IMR-90 (cell line): ENCODE data around the gene SAMD4B. TPM values are rescaled to one million over a fixed set of nuclear protein-coding genes. Genes with fewer than 3 reads are reported as not detected.

ENCODE experiments used
- ATAC-seq: fragments of 200-7000 bp; cut with Tn5 transposase; 2 replicates; pipeline ENCODE4 v1.9.1; 2020; ENCODE audit warnings: low read depth, mild to moderate bottlenecking, moderate library complexity
- BruUV-seq: library from RNA; stranded (reverse); fragments of 400-500 nt; replicated peaks from 2 replicates; lab custom pipeline; 2021; lab: Mats Ljungman, UMichigan
- CTCF ChIA-PET: fragments of 300-600 bp; formaldehyde crosslinking; extraction: SDS; loops from one replicate; lab custom pipeline; 2021; ENCODE audit warnings: antibody characterized with exemption; lab: Yijun Ruan, JAX
- POLR2A ChIA-PET: fragments of 300-600 bp; sonication (Branson Sonifier 250); formaldehyde crosslinking; loops from one replicate; lab custom pipeline; 2022; ENCODE audit warnings: antibody characterized with exemption; ENCODE audit not compliant: unreplicated experiment; lab: Charles Lee
- DNase-seq: peaks from one replicate; pipeline ENCODE4 v3.0.0; 2013
- H2AFZ ChIP-seq: replicated peaks from 2 replicates; pipeline ENCODE3; 2013; ENCODE audit warnings: low read length, mild to moderate bottlenecking; ENCODE audit not compliant: poor library complexity
- H2AK5ac ChIP-seq: 2 replicates; pipeline ENCODE4 v1.6.1; 2013; ENCODE audit warnings: low read depth, low read length, inconsistent platforms
- H2AK9ac ChIP-seq: replicated peaks from 2 replicates; pipeline ENCODE3; 2013; ENCODE audit warnings: mild to moderate bottlenecking, low read depth, low read length, moderate library complexity; ENCODE audit not compliant: poor library complexity
- H2BK120ac ChIP-seq: 2 replicates; pipeline ENCODE4 v1.6.1; 2013; ENCODE audit warnings: low read depth, low read length, inconsistent platforms
- H2BK15ac ChIP-seq: 3 replicates; pipeline ENCODE4 v1.6.1; 2013; ENCODE audit warnings: low read depth, low read length, inconsistent platforms
- H2BK20ac ChIP-seq: 2 replicates; pipeline ENCODE4 v1.6.1; 2013; ENCODE audit warnings: low read depth, mild to moderate bottlenecking, inconsistent platforms, low read length, moderate library complexity
- H2BK5ac ChIP-seq: 2 replicates; pipeline ENCODE4 v1.6.1; 2013; ENCODE audit warnings: mild to moderate bottlenecking, low read depth, low read length, inconsistent platforms; ENCODE audit not compliant: poor library complexity, severe bottlenecking
- H3K14ac ChIP-seq: replicated peaks from 2 replicates; pipeline ENCODE4 v1.6.1; 2013; ENCODE audit warnings: low read depth, low read length, inconsistent platforms
- H3K18ac ChIP-seq: 2 replicates; pipeline ENCODE4 v1.6.1; 2013; ENCODE audit warnings: low read depth, low read length, control low read depth
- H3K23ac ChIP-seq: 2 replicates; pipeline ENCODE4 v1.6.1; 2013; ENCODE audit warnings: low read depth, low read length, inconsistent platforms
- H3K27ac ChIP-seq: 2 replicates; pipeline ENCODE4 v1.5.1; 2013; ENCODE audit warnings: mild to moderate bottlenecking, control low read depth, low read length; ENCODE audit not compliant: insufficient read depth
- H3K27me3 ChIP-seq: 2 replicates; pipeline ENCODE4 v1.6.1; 2013; ENCODE audit warnings: low read length; ENCODE audit not compliant: control insufficient read depth, insufficient read depth
- H3K36me3 ChIP-seq: 2 replicates; pipeline ENCODE4 v1.6.1; 2013; ENCODE audit warnings: low read length, mixed read lengths; ENCODE audit not compliant: control insufficient read depth, insufficient read depth
- H3K4ac ChIP-seq: 2 replicates; pipeline ENCODE4 v1.6.1; 2013; ENCODE audit warnings: low read depth, low read length, inconsistent platforms
- H3K4me1 ChIP-seq: 2 replicates; pipeline ENCODE4 v1.6.1; 2013; ENCODE audit warnings: low read length, mixed read lengths; ENCODE audit not compliant: control insufficient read depth, insufficient read depth
- H3K4me2 ChIP-seq: 2 replicates; pipeline ENCODE4 v1.6.1; 2013; ENCODE audit warnings: low read depth, mild to moderate bottlenecking, control low read depth, low read length, moderate library complexity
- H3K4me3 ChIP-seq: 2 replicates; pipeline ENCODE4 v1.5.1; 2013; ENCODE audit warnings: low read depth, mild to moderate bottlenecking, control low read depth, low read length, moderate library complexity; ENCODE audit not compliant: insufficient read depth
- H3K56ac ChIP-seq: 2 replicates; pipeline ENCODE4 v1.6.1; 2013; ENCODE audit warnings: low read length, inconsistent platforms; ENCODE audit not compliant: insufficient read depth; ENCODE audit errors: extremely low read depth
- H3K79me1 ChIP-seq, 2 experiments: 2 replicates each; pipeline ENCODE4 v1.6.1; 2013; ENCODE audit warnings: low read length in 2 of 2, inconsistent platforms in 1 of 2, low read depth in 1 of 2
- H3K9ac ChIP-seq: 2 replicates; pipeline ENCODE4 v1.6.1; 2013; ENCODE audit warnings: low read depth, low read length, control low read depth
- H3K9me1 ChIP-seq: 2 replicates; pipeline ENCODE4 v1.6.1; 2013; ENCODE audit warnings: low read length, inconsistent platforms; ENCODE audit not compliant: insufficient read depth
- H3K9me3 ChIP-seq: 2 replicates; pipeline ENCODE4 v1.6.1; 2013; ENCODE audit warnings: low read length; ENCODE audit not compliant: control insufficient read depth, insufficient read depth
- H4K20me1 ChIP-seq: 2 replicates; pipeline ENCODE4 v1.6.1; 2013; ENCODE audit warnings: low read length, inconsistent platforms; ENCODE audit not compliant: insufficient read depth
- H4K5ac ChIP-seq: 2 replicates; pipeline ENCODE4 v1.6.1; 2013; ENCODE audit warnings: mild to moderate bottlenecking, low read depth, low read length, control low read depth
- H4K8ac ChIP-seq, 2 experiments: 2 replicates each; pipeline ENCODE4 v1.6.1; 2013; ENCODE audit warnings: low read depth in 2 of 2, low read length in 2 of 2, control low read depth in 1 of 2, inconsistent platforms in 1 of 2
- H4K91ac ChIP-seq: 2 replicates; pipeline ENCODE4 v1.6.1; 2013; ENCODE audit warnings: low read depth, low read length, inconsistent platforms; ENCODE audit not compliant: insufficient read depth
- FOS ChIP-seq: fragments of 150-350 bp; IDR thresholded peaks from 2 replicates; pipeline ENCODE4 v1.6.1; 2016; ENCODE audit warnings: low read depth, low read length
- NFE2L2 ChIP-seq: fragments of 150-350 bp; IDR thresholded peaks from 2 replicates; pipeline ENCODE4 v1.6.1; 2016; ENCODE audit warnings: low read depth, mild to moderate bottlenecking, low read length
- WGBS, 2 experiments: methylation state at CpG; one replicate each; pipeline versions ENCODE4 v1.1.5 to v1.1.7; 2013; ENCODE audit warnings: missing lambda C conversion rate in 2 of 2; ENCODE audit not compliant: insufficient read length in 1 of 2; ENCODE audit errors: extremely low coverage in 2 of 2; 5-methylcytosine and 5-hydroxymethylcytosine counted together
- dilution Hi-C: fragments of 300-500 bp; cut with HindIII; formaldehyde crosslinking; loops from one replicate; pipeline ENCODE4 v1.14.3; 2018; ENCODE audit warnings: low sequenced_read_pairs; ENCODE audit not compliant: unreplicated experiment
- in situ Hi-C: fragments of 300-500 bp; cut with MboI; formaldehyde crosslinking; loops from 3 replicates; pipeline ENCODE4 v1.14.3; 2019; ENCODE audit warnings: low sequenced_read_pairs, inconsistent platforms, mixed read lengths
- intact Hi-C: fragments of 100-400 bp; cut with micrococcal nuclease; formaldehyde crosslinking; loops from 2 replicates; pipeline ENCODE4 v1.10.0; 2022
- polyA plus RNA-seq, 3 experiments: library from polyadenylated mRNA; depleted of rRNA; stranded (reverse); fragments of >200 nt; gene quantifications; 2 replicates each; pipeline ENCODE4 v1.2.3, GENCODE V29; 2012; ENCODE audit warnings: low replicate concordance in 1 of 3
- total RNA-seq: library from RNA; depleted of rRNA; stranded (reverse); fragments of >200 nt; gene quantifications from 2 replicates; pipeline ENCODE4 v1.2.3, GENCODE V29; 2012

The SAMD4B gene
- total and polyA plus RNA-seq, 2 of the 4 experiments (the other 2 are of a cell fraction): 18.3 to 97.2 TPM

GRCh38 chr19:39410831-39411080 lies 68.5 kb downstream of the SAMD4B start:
- H4K20me1 ChIP-seq: peaks cover 48% of the 10 kb centered on the region
- H2AFZ ChIP-seq: no peak overlapping the region
- no TSS peak for BruUV-seq
- ATAC-seq: no peak
- H2BK5ac ChIP-seq: peak overlapping the region; percentile 85
- peak overlapping the region; percentile 40; the same call in 1 of the 3 replicates for H2BK15ac ChIP-seq
- peak overlapping the region; percentile 81 for H3K23ac ChIP-seq
- in situ Hi-C loops: no loop called here
- peak overlapping the region; percentile 71; the same call in 1 of the 2 replicates for H3K4me2 ChIP-seq
- peak overlapping the region; percentile 98 for H2AK5ac ChIP-seq
- peak overlapping the region; percentile 92 for H3K9ac ChIP-seq
- H3K27me3 ChIP-seq: no peaks in the 10 kb centered on the region
- H2BK20ac ChIP-seq: peak overlapping the region; percentile 55; the same call in 1 of the 2 replicates
- H4K8ac ChIP-seq: peak overlapping the region; percentile 94 to 95; a peak in 3 of 4 replicates
- DNase-seq: no peak
- H3K4me1 ChIP-seq: peaks cover 27% of the 10 kb centered on the region
- CTCF ChIA-PET: interaction anchor here (2.3 kb wide), 1 partner anchor 13 kb away, joined by 28 read pairs; no protein-coding TSS in a partner anchor
- peaks cover 6% of the 10 kb centered on the region; the same call in 1 of the 2 replicates for H3K9me1 ChIP-seq
- 57% methylated on average over 1 of the region's 1 CpG; no CpG with 5 or more reads in 1 of the 2 experiments for WGBS, 2 experiments
- H3K4ac ChIP-seq: peak overlapping the region; percentile 98
- intact Hi-C loops: no loop called here
- no peaks in the 10 kb centered on the region for H3K9me3 ChIP-seq
- H3K36me3 ChIP-seq: peaks cover 20% of the 10 kb centered on the region
- POLR2A ChIA-PET: interaction anchor here (0.9 to 1.0 kb wide), 2 partner anchors 9 to 13 kb away, joined by 3 to 5 read pairs; no protein-coding TSS in a partner anchor
- H4K5ac ChIP-seq: peak overlapping the region; percentile 87
- dilution Hi-C loops: no loop called here
- H3K79me1 ChIP-seq: peaks cover 8 to 45% of the 10 kb centered on the region in 2 experiments; a peak in 3 of 4 replicates
- H3K18ac ChIP-seq: peak overlapping the region; percentile 75; the same call in 1 of the 2 replicates
- peak overlapping the region; percentile 59; the same call in 1 of the 2 replicates for H3K56ac ChIP-seq
- H2AK9ac ChIP-seq: peak overlapping the region; percentile 65
- no peak overlapping the region for H3K4me3 ChIP-seq
- TF ChIP-seq FOS (no peak), NFE2L2 (0 out of 2 replicates have a peak, but pooled peaks have one; percentile 1)
- H2BK120ac ChIP-seq: peak overlapping the region; percentile 83
- peak overlapping the region; percentile 99 for H3K14ac ChIP-seq
- H4K91ac ChIP-seq: peak overlapping the region; percentile 98
- H3K27ac ChIP-seq: peak overlapping the region; percentile 97
